A549 (cell line): ENCODE measurements around the gene MAP3K9. TPM values are rescaled to one million over a fixed set of nuclear protein-coding genes. Genes with fewer than 3 reads are reported as not detected.
A peak's percentile ranks its signal among the peaks of the same experiment; 100 is the strongest.

Source experiments
- ATAC-seq, 2 experiments: fragments of 200-7000 bp in 1 of 2; fragments of >200 bp in 1 of 2; cut with Nextera tagmentation in 1 of 2; cut with Tn5 transposase in 1 of 2; 3 replicates each; pipeline versions ENCODE4 v1.8.0 to v1.9.1; 2018 to 2020; ENCODE audit warnings: mild to moderate bottlenecking in 1 of 2, moderate library complexity in 1 of 2
- CTCF ChIA-PET: fragments of 300-600 bp; sonication (Branson Sonifier 250); formaldehyde crosslinking; extraction: SDS; loops from one replicate; lab custom pipeline; 2021; ENCODE audit warnings: antibody characterized with exemption, inconsistent platforms; lab: Yijun Ruan, JAX
- POLR2A ChIA-PET: fragments of 350-600 bp; formaldehyde crosslinking; extraction: SDS; loops from one replicate; lab custom pipeline; 2021; ENCODE audit warnings: antibody characterized with exemption, inconsistent platforms; lab: Yijun Ruan, JAX
- DNase-seq, 2 experiments: peaks; one replicate each; pipeline versions ENCODE4 v3.0.0 to v3.0.0-alpha.2; 2011 to 2016; ENCODE audit warnings: low read depth in 1 of 2, low spot score in 1 of 2
- FAIRE-seq: peaks from 2 replicates; lab custom pipeline; 2011; peaks lifted over from hg19 to GRCh38; lab: Jason Lieb, UNC
- H3K27ac ChIP-seq, 2 experiments: fragments of >200 bp; sonication (Bioruptor Twin); formaldehyde crosslinking; 3 replicates each; pipeline ENCODE4 v1.5.1; 2016 to 2017
- H3K4me1 ChIP-seq: fragments of >200 bp; sonication (Bioruptor Twin); formaldehyde crosslinking; 3 replicates; pipeline ENCODE4 v1.6.1; 2016
- H3K4me2 ChIP-seq: fragments of >200 bp; sonication (Bioruptor Twin); formaldehyde crosslinking; 3 replicates; pipeline ENCODE4 v1.6.1; 2016
- H3K4me3 ChIP-seq: fragments of >200 bp; sonication (Bioruptor Twin); formaldehyde crosslinking; 3 replicates; pipeline ENCODE4 v1.5.1; 2016
- H3K9me3 ChIP-seq: fragments of >200 bp; sonication (Bioruptor Twin); formaldehyde crosslinking; 3 replicates; pipeline ENCODE4 v1.6.1; 2016
- ATOH8 ChIP-seq: fragments of 250-450 bp; sonication (Bioruptor Pico); IDR thresholded peaks from 2 replicates; pipeline ENCODE4 v1.5.0; 2020; ENCODE audit warnings: low read depth, mild to moderate bottlenecking, moderate library complexity
- CBX8 ChIP-seq: fragments of 200-600 bp; sonication (generic); IDR thresholded peaks from 2 replicates; pipeline ENCODE4 v1.6.1; 2016
- CHD2 ChIP-seq: fragments of 150-350 bp; IDR thresholded peaks from 2 replicates; pipeline ENCODE4 v1.6.1; 2014; ENCODE audit warnings: low read length; ENCODE audit not compliant: partially characterized antibody
- CHD4 ChIP-seq: fragments of 200-600 bp; sonication (generic); IDR thresholded peaks from 2 replicates; pipeline ENCODE4 v1.6.1; 2016; ENCODE audit warnings: antibody characterized with exemption, mild to moderate bottlenecking, borderline replicate concordance
- EHMT2 ChIP-seq: fragments of 200-600 bp; sonication (generic); IDR thresholded peaks from 2 replicates; pipeline ENCODE4 v1.6.1; 2016; ENCODE audit warnings: antibody characterized with exemption, low read depth, mild to moderate bottlenecking, moderate library complexity
- ESRRA ChIP-seq: fragments of 150-350 bp; IDR thresholded peaks from 2 replicates; pipeline ENCODE4 v1.6.1; 2014; ENCODE audit warnings: mild to moderate bottlenecking, low read length, borderline replicate concordance
- GATA3 ChIP-seq: IDR thresholded peaks from 2 replicates; pipeline ENCODE4 v1.6.1; 2012; ENCODE audit warnings: borderline replicate concordance
- HDAC2 ChIP-seq: fragments of 200-600 bp; sonication (generic); IDR thresholded peaks from 2 replicates; pipeline ENCODE4 v1.6.1; 2016
- HOXA7 ChIP-seq: fragments of 250-450 bp; sonication (Bioruptor Pico); IDR thresholded peaks from 2 replicates; pipeline ENCODE4 v1.5.0; 2020; ENCODE audit warnings: mild to moderate bottlenecking, moderate library complexity
- HOXB13 ChIP-seq: fragments of 250-450 bp; sonication (Bioruptor Pico); IDR thresholded peaks from 2 replicates; pipeline ENCODE4 v1.5.0; 2020; ENCODE audit warnings: low read depth, mild to moderate bottlenecking, moderate library complexity
- HOXB5 ChIP-seq: fragments of 250-450 bp; sonication (Bioruptor Pico); IDR thresholded peaks from 2 replicates; pipeline ENCODE4 v1.5.0; 2020; ENCODE audit warnings: mild to moderate bottlenecking, moderate library complexity
- JUN ChIP-seq, 2 experiments: fragments of >200 bp; sonication (Bioruptor Twin); formaldehyde crosslinking; IDR thresholded peaks; 2 replicates in 1 of 2; 3 replicates in 1 of 2; pipeline ENCODE4 v1.6.1; 2016 to 2017
- KDM5A ChIP-seq: fragments of 200-600 bp; sonication (generic); IDR thresholded peaks from 2 replicates; pipeline ENCODE4 v1.6.1; 2016; ENCODE audit warnings: antibody characterized with exemption, mild to moderate bottlenecking
- MYC ChIP-seq: IDR thresholded peaks from 2 replicates; pipeline ENCODE4 v1.6.1; 2012; ENCODE audit warnings: mild to moderate bottlenecking, inconsistent platforms, low read length, improper control_type of control experiment, borderline replicate concordance
- NPAS2 ChIP-seq: fragments of 250-450 bp; sonication (Bioruptor Pico); IDR thresholded peaks from 2 replicates; pipeline ENCODE4 v1.8.0; 2022; ENCODE audit warnings: mild to moderate bottlenecking, moderate library complexity, borderline replicate concordance
- POLR2A ChIP-seq: IDR thresholded peaks from 2 replicates; pipeline ENCODE4 v1.6.1; 2012; ENCODE audit warnings: mild to moderate bottlenecking, low read length
- POLR2AphosphoS2 ChIP-seq: conservative IDR thresholded peaks from 2 replicates; pipeline ENCODE4 v1.6.1; 2012; ENCODE audit warnings: low read length, improper control_type of control experiment, inconsistent platforms
- RFX5 ChIP-seq: fragments of 450-650 bp; IDR thresholded peaks from 2 replicates; pipeline ENCODE4 v1.7.1; 2014; ENCODE audit warnings: antibody characterized with exemption, mild to moderate bottlenecking, moderate library complexity
- USF2 ChIP-seq: fragments of 450-650 bp; IDR thresholded peaks from 2 replicates; pipeline ENCODE4 v1.6.1; 2014; ENCODE audit warnings: antibody characterized with exemption
- ZSCAN20 ChIP-seq: fragments of 250-450 bp; sonication (Bioruptor Pico); IDR thresholded peaks from 2 replicates; pipeline ENCODE4 v1.8.0; 2022; ENCODE audit warnings: mild to moderate bottlenecking, moderate library complexity
- WGBS: methylation state at CpG from one replicate; pipeline ENCODE4 v1.1.6; 2017; ENCODE audit errors: missing lambda C conversion rate; 5-methylcytosine and 5-hydroxymethylcytosine counted together
- polyA plus RNA-seq, 4 experiments: library from polyadenylated mRNA; depleted of rRNA in 3 of 4; stranded (reverse); fragments of >200 nt; fragmentation: RNase III in 1 of 4; extraction: RNeasy Plus Mini Kit Qiagen cat#74134 plus additional on column Dnase treatment in 1 of 4; gene quantifications; 2 replicates in 3 of 4; 3 replicates in 1 of 4; pipeline ENCODE4 v1.2.3, GENCODE V29; 2011 to 2017
- TF ChIP-seq, protein P1 (sequence below): fragments of 150-350 bp; IDR thresholded peaks from 2 replicates; pipeline ENCODE4 v1.6.1; 2014; ENCODE audit warnings: low read depth, mild to moderate bottlenecking, low read length
- TF ChIP-seq, protein P2 (sequence below): fragments of 200-600 bp; sonication (generic); IDR thresholded peaks from 2 replicates; pipeline ENCODE4 v1.6.1; 2016; ENCODE audit warnings: antibody characterized with exemption, mild to moderate bottlenecking, moderate library complexity

The MAP3K9 gene
- polyA plus RNA-seq, 2 of the 4 experiments (the other 2 are of a cell fraction): 5.3 to 8.5 TPM

DNA sequence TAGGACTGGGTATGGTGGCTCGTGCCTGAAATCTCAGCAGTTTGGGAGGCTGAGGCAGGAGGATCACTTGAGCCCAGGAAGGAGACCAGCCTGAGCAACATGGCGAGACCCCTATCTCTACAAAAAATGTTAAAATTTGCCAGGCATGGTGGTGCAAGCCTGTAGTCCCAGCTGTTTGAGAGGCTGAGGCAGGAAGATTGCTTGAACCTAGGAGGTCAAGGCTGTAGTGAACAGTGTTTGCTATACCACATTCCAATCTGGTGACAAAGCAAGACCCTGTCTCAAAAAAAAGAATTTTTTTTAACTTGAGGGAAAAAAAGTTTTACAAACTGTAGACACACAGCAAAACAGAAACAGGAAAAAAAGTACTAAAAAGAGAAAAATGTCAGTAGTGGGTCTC is 2.3 kb upstream of the MAP3K9 start:
- TF ChIP-seq ATOH8 (CRISPR knock-in tag) (no peak), KDM5A (no peak), NPAS2 (CRISPR knock-in tag) (no peak), GATA3 (no peak), ZSCAN20 (CRISPR knock-in tag) (no peak), POLR2AphosphoS2 (no peak), HOXB5 (no peak), CHD4 (no peak), CBX8 (no peak), CHD2 (no peak)
- TF ChIP-seq, protein P1, sequence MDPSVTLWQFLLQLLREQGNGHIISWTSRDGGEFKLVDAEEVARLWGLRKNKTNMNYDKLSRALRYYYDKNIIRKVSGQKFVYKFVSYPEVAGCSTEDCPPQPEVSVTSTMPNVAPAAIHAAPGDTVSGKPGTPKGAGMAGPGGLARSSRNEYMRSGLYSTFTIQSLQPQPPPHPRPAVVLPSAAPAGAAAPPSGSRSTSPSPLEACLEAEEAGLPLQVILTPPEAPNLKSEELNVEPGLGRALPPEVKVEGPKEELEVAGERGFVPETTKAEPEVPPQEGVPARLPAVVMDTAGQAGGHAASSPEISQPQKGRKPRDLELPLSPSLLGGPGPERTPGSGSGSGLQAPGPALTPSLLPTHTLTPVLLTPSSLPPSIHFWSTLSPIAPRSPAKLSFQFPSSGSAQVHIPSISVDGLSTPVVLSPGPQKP: no peak
- TF ChIP-seq, all 56 proteins: peak for 0
- no peak for DNase-seq
- CTCF ChIA-PET: interaction anchor here (3.2 kb wide), 1 partner anchor 7 kb away, joined by 20 read pairs; no protein-coding TSS in a partner anchor
- WGBS: 82% methylated on average over 2 of the region's 2 CpGs
- Histone ChIP-seq H3K4me3 (no peak overlapping the region), H3K9me3 (no peaks in the 10 kb centered on the region), H3K4me1 (peaks cover 31% of the 10 kb centered on the region), H3K27ac (0 out of 6 replicates have a peak overlapping the region, but pooled peaks of 1 of the 2 experiments have one; percentile 25), H3K4me2 (peak overlapping the region; percentile 98)
- POLR2A ChIA-PET: no interaction called here
- FAIRE-seq: peak; percentile 18
- no peak for ATAC-seq

- H3K4me1 ChIP-seq: peaks cover 28% of the 10 kb centered on the region
- ChIA-PET POLR2A (no interaction called here), CTCF (interaction anchor here (3.2 kb wide), 1 partner anchor 7 kb away, joined by 20 read pairs; no protein-coding TSS in a partner anchor)
- no peaks in the 10 kb centered on the region for H3K9me3 ChIP-seq
- ATAC-seq (no peak), FAIRE-seq (no peak), DNase-seq (no peak)
- H3K4me3 ChIP-seq: no peak overlapping the region
- H3K4me2 ChIP-seq: peak overlapping the region; percentile 98
- WGBS: 87% methylated on average over 2 of the region's 2 CpGs
- H3K27ac ChIP-seq: peak overlapping the region in 1 of 2 experiments; percentile 91; a peak in 1 of 6 replicates
- no peak for TF ChIP-seq CBX8
- TF ChIP-seq POLR2A: no peak
- no peak for TF ChIP-seq HOXB5
- TF ChIP-seq EHMT2: no peak
- TF ChIP-seq, protein P2, sequence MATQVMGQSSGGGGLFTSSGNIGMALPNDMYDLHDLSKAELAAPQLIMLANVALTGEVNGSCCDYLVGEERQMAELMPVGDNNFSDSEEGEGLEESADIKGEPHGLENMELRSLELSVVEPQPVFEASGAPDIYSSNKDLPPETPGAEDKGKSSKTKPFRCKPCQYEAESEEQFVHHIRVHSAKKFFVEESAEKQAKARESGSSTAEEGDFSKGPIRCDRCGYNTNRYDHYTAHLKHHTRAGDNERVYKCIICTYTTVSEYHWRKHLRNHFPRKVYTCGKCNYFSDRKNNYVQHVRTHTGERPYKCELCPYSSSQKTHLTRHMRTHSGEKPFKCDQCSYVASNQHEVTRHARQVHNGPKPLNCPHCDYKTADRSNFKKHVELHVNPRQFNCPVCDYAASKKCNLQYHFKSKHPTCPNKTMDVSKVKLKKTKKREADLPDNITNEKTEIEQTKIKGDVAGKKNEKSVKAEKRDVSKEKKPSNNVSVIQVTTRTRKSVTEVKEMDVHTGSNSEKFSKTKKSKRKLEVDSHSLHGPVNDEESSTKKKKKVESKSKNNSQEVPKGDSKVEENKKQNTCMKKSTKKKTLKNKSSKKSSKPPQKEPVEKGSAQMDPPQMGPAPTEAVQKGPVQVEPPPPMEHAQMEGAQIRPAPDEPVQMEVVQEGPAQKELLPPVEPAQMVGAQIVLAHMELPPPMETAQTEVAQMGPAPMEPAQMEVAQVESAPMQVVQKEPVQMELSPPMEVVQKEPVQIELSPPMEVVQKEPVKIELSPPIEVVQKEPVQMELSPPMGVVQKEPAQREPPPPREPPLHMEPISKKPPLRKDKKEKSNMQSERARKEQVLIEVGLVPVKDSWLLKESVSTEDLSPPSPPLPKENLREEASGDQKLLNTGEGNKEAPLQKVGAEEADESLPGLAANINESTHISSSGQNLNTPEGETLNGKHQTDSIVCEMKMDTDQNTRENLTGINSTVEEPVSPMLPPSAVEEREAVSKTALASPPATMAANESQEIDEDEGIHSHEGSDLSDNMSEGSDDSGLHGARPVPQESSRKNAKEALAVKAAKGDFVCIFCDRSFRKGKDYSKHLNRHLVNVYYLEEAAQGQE: no peak
- TF ChIP-seq JUN (IDR thresholded peaks at IDR 0.05): no peak
- no peak for TF ChIP-seq HOXB13 (CRISPR knock-in tag)
- no peak for TF ChIP-seq ATOH8 (CRISPR knock-in tag)
- TF ChIP-seq USF2: no peak
- TF ChIP-seq HOXA7 (CRISPR knock-in tag): no peak
- no peak for TF ChIP-seq ESRRA
- TF ChIP-seq RFX5: no peak
- TF ChIP-seq CHD2: no peak
- no peak for TF ChIP-seq MYC
- no peak for TF ChIP-seq HDAC2
Measured at GRCh38 chr14:70811050-70811449, 1.7 kb upstream of the MAP3K9 start.
